HEK293T (cell line): ENCODE data around the gene PCDHB3.
"Not testable (repeated sequence)": the region's sequence is repeated elsewhere in the genome, so short reads cannot be mapped to it uniquely, and the experiment has no call there.

ENCODE experiments used
- ARNT ChIP-seq: fragments of 450-650 bp; IDR thresholded peaks from 2 replicates; pipeline ENCODE4 v1.6.1; 2017; ENCODE audit warnings: mild to moderate bottlenecking
- BHLHE40 ChIP-seq: fragments of 450-650 bp; IDR thresholded peaks from 2 replicates; pipeline ENCODE4 v1.6.1; 2016; ENCODE audit warnings: mild to moderate bottlenecking, moderate library complexity, borderline replicate concordance
- ELF4 ChIP-seq: fragments of 450-650 bp; IDR thresholded peaks from 2 replicates; pipeline ENCODE4 v1.6.1; 2017; ENCODE audit warnings: antibody characterized with exemption
- FOXK2 ChIP-seq: fragments of 450-650 bp; IDR thresholded peaks from 2 replicates; pipeline ENCODE4 v1.6.1; 2016; ENCODE audit warnings: mild to moderate bottlenecking
- HDGF ChIP-seq: fragments of 450-650 bp; IDR thresholded peaks from 2 replicates; pipeline ENCODE4 v1.6.1; 2017; ENCODE audit warnings: antibody characterized with exemption, borderline replicate concordance
- L3MBTL2 ChIP-seq: fragments of 450-650 bp; conservative IDR thresholded peaks from 2 replicates; pipeline ENCODE4 v1.6.1; 2016; ENCODE audit warnings: mild to moderate bottlenecking
- PKNOX1 ChIP-seq: fragments of 450-650 bp; IDR thresholded peaks from 2 replicates; pipeline ENCODE4 v1.6.1; 2016
- SP1 ChIP-seq: fragments of 450-650 bp; IDR thresholded peaks from 2 replicates; pipeline ENCODE4 v1.6.1; 2017
- TARDBP ChIP-seq: fragments of 450-650 bp; IDR thresholded peaks from 2 replicates; pipeline ENCODE4 v1.6.1; 2016

GRCh38 chr5:141123396-141124135 is 23.3 kb downstream of the PCDHB3 start:
- not testable (repeated sequence) for TF ChIP-seq FOXK2, HDGF, ARNT, BHLHE40, L3MBTL2, SP1, PKNOX1, ELF4, TARDBP
